Stimulated activated CD4-positive, alpha-beta T cell treated with anti-CD3 and anti-CD28 coated beads, Interleukin-12 subunit alpha, Interleukin-12 subunit beta, amount 100 ng/mL, for 4 hours (primary cell): ENCODE data around the gene BSCL2.
A peak's percentile ranks its signal among the peaks of the same experiment; 100 is the strongest.
"Not testable (repeated sequence)": the region's sequence is repeated elsewhere in the genome, so short reads cannot be mapped to it uniquely, and the experiment has no call there.

Experiments used
- DNase-seq: peaks from one replicate; pipeline ENCODE4 v3.0.0-alpha.2; 2020

Gene BSCL2

DNA sequence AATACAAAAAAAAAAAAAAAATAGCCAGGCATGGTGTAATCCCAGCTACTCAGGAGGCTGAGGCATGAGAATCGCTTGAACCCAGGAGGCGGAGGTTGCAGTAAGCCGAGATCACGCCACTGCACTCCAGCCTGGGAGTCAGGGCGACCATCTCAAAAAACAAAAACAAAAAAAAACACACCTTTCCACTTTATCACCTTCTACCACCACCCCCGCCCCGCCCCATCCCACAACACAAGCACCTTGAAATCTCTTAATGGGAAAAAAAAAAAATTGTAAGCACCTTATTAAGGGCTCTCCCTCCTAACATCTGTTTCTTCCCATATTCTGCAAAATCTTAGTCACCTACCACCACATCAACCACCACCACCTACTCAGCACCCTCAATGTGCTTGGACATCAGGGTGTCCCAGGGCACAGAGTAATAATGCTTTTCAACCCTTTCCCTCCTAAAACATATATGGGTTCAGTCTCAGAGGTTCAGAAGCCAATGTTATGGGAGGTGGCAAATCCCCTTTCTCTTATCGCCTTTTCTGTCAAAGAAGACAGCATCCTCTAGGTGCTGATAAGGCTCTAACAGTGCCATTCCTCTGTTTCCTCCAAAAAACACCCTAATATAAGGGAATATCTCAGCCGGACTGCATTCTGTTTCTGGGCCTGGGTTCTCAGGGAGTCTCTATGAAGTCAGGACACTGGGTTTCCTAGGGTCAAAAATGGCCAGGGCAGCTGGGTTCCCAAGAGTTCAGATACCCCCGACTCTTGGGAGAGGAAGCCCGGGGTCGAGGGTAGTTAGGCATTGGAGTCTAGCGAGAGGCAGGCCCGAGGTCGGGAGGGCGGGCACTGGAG lies 54.8 kb downstream of the BSCL2 start:
- no peak for DNase-seq

DNA sequence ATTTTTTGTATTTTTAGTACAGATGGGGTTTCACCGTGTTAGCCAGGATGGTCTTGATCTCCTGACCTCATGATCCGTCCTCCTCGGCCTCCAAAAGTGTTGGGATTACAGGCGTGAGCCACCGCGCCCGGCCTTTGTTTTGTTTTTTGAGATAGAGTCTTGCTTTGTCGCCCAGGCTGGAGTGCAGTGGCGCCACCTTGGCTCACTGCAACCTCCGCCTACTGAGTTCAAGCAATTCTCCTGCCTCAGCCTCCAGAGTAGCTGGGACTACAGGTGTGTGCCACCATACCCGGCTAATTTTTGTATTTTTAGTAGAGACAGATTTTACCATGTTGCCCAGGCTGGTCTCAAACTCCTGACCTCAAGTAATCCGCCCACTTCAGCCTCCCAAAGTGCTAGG lies 56.9 kb downstream of the BSCL2 start:
- not testable (repeated sequence) for DNase-seq

DNA sequence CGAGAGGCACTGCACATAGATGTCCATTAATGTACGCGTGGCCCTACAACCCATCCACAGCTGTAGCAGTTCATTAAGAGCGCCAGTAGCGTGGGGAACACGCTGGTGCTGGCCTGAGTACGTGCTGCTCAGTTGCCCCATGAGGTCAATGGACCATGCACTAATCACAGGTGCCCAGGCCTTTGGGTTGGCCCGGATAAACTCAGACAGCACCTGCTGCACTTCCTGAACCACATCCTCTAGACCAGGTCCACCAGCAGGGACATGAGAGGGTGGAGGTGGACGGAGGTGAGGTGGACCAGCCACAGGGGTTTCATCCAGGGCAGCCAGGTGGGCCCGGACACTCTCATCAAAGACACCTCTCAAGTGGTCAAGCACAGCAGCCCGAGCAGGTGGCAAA lies 57.7 kb downstream of the BSCL2 start:
- no peak for DNase-seq

DNA sequence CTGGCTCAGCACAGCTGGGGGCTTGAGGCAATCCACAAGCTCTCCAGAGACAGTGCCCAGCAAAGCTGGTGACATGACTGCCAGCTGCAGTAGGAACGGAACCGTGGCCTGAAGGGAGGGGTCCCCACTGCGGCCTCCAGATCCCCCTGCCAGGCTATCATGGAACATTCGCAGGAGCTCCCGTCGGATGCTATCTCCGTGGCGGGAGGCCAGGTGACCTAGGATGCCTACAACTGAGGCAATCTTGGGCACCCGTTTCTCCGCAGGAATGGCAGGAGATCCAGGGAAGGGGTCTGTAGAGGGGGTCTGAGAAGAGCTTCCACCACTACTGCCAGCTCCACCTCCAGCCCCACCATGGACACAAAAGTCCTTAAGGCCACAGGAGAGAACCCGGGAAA lies 58.3 kb downstream of the BSCL2 start:
- no peak for DNase-seq

DNA sequence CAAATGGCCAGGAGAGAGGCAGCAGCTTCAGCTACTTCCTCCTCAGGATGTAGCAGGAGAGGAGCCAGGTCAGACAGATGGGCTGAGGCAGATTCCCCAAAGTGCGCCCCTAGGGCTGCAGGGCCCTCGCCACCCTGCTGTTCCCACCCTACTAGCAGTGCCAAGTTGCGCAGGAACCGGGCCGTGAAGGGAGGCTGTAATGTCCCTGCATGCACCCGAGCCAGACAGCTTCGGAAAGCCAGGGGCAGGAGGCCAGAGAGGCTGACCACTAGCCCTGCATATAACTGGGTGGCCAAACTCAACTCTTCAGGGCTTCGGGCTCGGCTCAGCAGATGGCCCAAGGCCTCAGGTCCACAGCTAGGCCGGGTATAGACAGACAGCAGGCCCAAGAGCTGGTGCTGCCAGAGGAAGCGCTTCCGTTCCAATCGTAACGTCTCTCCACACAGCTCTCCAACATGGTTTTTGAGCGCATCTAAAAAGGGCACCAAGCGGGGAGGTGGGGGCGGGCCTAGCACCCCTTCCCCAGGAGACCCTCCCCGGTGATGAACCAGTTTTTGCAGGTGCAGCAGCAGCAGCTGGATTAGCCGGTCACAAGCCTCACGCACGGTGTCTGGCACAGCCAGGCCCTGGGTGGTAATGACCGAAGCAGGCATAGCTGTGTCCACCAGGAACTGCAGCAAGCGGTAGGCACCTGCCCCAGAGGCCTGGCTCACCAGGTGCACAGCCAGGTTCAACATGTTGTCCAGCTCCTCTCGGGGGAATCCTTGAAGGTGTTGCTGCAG lies 58.8 kb downstream of the BSCL2 start:
- DNase-seq = no peak

DNA sequence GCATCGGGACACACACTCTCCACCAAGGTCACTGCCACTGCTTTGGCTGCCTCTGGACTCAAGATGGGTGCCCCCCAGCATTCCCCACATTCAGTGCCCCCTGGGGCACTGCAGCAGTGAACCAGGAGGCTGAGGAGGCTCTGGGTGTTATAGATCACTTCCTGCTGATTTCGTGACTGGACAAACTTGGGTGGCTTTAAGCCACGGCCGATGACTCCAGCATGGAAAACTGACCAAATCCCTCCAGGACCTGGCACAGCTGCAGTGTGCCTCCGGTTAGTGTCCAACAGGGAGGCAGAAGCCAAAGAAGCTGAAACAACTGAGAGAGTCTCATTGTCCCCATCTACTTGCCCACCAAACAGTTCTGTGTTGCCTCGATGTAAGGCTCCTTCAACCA lies 59.6 kb downstream of the BSCL2 start:
- DNase-seq = no peak

DNA sequence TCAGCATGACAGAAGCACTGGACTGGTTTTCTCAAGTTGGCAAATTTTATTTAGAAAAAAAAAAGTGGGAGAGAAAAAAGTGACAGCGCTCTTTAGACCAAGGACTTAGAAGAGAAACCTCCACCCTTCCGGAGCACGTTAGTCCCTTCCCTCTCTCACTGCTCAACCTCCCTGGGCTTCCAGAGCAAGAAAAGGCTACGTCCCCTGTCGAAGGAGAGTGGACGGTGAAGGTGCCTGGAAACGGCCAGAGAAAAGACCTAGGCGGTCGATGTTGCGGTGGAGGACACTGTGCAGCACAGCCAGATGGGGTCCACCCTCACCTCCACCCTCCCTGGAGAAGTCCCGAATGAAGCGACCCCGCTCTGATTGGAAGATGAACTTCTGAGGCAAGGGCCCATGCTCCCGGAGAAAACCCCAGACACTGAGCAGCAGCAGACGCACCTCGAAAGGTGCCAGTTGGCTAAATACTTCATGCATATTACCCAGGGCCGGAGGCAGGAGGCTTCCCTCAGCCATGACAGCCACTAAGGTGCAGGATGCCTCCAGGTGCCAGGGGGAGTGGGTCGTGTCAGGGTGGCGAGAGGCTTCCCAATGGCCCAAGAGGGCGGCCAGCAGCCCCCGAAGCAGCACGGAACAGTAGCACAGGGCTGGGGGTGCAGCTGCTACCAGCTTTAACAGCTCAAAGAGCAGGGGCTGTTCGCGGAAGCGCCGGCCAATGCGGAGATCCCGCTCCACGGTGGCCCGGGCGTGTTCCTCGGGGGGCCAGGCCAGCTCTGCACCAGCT lies 60.2 kb downstream of the BSCL2 start:
- no peak for DNase-seq

DNA sequence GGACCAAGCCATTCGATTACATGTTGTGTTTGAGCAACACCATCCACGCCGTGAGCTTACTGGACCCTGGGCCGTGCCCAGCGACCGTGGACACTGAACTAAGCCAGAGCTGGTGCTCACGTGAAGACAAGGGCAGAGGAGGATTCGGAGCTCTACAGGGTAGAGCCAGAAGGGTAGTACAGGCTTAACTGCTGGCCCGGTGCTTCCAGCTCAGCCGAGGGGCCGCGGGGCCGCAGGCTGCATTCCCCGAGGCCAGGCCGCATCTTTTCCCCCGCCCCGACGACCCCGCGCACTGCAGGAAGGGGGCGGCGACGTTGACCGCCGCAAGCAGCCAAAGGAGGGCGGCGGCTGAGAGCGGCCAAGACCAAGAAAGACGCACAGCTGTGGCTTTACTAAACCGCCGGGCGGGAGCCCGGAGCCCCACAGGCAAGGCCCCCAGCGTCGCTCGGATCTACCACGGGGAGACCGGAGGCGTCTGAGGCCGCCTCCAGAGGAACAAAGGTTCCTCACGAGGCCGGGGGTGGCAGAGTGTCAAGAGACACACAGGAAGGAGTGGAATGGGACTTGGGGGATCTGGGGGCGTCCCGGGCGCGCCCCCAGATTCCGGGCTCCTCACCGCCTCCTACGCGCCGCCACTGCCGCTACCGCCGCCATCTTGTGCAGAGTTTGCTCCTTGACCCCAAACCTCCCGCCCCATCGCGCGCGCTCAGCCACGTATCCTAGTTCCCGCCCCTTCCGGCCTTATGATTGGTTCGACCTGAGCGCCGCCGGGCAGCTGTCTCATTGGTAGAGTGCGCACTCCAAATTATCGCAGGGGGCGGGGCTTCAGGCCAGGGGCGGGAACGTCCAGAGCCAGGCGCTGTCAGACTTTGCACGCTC lies 61.0 kb downstream of the BSCL2 start, which contains the start of gene GANAB:
Gene GANAB, minus strand, starts transcription at position 668 of the 879 bp plus-strand sequence. Its CDS starts 14 bp downstream, at position 654.
- DNase-seq = peak; percentile 99

DNA sequence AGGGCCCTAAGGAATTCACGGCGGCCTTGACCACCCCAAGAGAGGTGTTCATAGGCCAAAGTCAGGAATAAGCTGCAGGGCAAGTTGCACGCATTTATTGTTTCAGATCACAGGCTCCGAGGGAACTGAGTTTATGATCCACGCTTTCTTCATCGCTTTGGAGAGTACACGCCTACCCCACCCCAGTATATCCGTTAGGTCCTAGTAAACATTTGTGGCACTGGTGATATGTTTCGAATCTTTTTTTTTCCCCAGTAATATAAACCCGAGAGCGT lies 61.6 kb downstream of the BSCL2 start:
- no peak for DNase-seq

DNA sequence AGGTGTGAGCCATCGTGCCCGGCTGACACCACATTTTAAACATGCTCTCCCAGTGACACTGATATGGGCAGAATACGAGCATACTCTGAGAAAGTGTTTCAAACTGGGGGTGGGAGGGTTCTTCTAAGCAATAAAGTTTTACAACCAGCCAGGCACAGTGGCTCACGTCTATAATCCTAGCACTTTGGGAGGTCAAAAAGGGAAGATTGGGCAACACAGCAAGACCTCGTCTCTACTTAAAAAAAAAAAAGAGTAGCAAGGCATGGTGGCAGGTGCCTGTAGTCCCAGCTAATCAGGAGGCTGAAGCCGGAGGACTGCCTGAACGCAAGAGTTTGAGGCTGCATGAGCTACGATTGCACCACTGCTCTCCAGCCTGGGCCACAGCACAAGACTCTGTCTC lies 63.0 kb downstream of the BSCL2 start:
- DNase-seq = no peak
